HEK293 (cell line): Measurements from ENCODE around the gene SIK3.

Source experiments
- CTCF ChIA-PET: fragments of 350-600 bp; formaldehyde crosslinking; extraction: SDS; loops from one replicate; lab custom pipeline; 2021; ENCODE audit warnings: antibody characterized with exemption; lab: Yijun Ruan, JAX
- POLR2A ChIA-PET: fragments of 300-600 bp; formaldehyde crosslinking; extraction: SDS; loops from one replicate; lab custom pipeline; 2020; ENCODE audit warnings: antibody characterized with exemption, inconsistent platforms; lab: Yijun Ruan, JAX
- H3K27ac ChIP-seq: fragments of 200-500 bp; sonication (Bioruptor generic); 2 replicates; pipeline ENCODE4 v1.5.1; 2014; ENCODE audit warnings: low read depth, low read length, control low read depth, inconsistent platforms; ENCODE audit errors: extremely low read depth
- H3K36me3 ChIP-seq, 2 experiments: fragments of 200-500 bp in 1 of 2; sonication (Bioruptor generic) in 1 of 2; 1 replicate in 1 of 2; 2 replicates in 1 of 2; pipeline ENCODE4 v1.5.1; 2014 to 2017; ENCODE audit warnings: inconsistent platforms in 2 of 2, low read length in 2 of 2; ENCODE audit not compliant: control insufficient read depth in 2 of 2, insufficient read depth in 1 of 2
- H3K4me1 ChIP-seq: fragments of 200-500 bp; sonication (Bioruptor generic); 2 replicates; pipeline ENCODE4 v1.5.1; 2014; ENCODE audit warnings: mild to moderate bottlenecking, low read length, inconsistent platforms; ENCODE audit not compliant: control insufficient read depth, insufficient read depth
- H3K4me3 ChIP-seq: 2 replicates; pipeline ENCODE4 v1.5.1; 2011; ENCODE audit warnings: low read depth, mild to moderate bottlenecking, control low read depth, low read length, moderate library complexity
- H3K9me3 ChIP-seq: fragments of 200-500 bp; sonication (Bioruptor generic); 2 replicates; pipeline ENCODE4 v1.5.1; 2014; ENCODE audit warnings: low read depth, low read length, inconsistent platforms; ENCODE audit not compliant: control insufficient read depth, insufficient read depth
- SETDB1 ChIP-seq: IDR thresholded peaks from one replicate; pipeline ENCODE4 v1.6.1; 2017; ENCODE audit warnings: mild to moderate bottlenecking, low read length, moderate library complexity, mixed read lengths; ENCODE audit not compliant: insufficient read length
- SP7 ChIP-seq: fragments of 450-650 bp; formaldehyde crosslinking; IDR thresholded peaks from 2 replicates; pipeline ENCODE4 v1.5.1; 2016; ENCODE audit warnings: missing biosample characterization, missing genetic modification characterization
- TCF7L2 ChIP-seq: IDR thresholded peaks from 2 replicates; pipeline ENCODE4 v1.6.1; 2011; ENCODE audit warnings: low read depth, mild to moderate bottlenecking, inconsistent platforms, low read length, moderate library complexity, borderline replicate concordance
- ZBTB48 ChIP-seq: fragments of 450-650 bp; formaldehyde crosslinking; IDR thresholded peaks from 2 replicates; pipeline ENCODE4 v1.5.1; 2016; ENCODE audit warnings: missing biosample characterization, missing genetic modification characterization
- ZBTB8A ChIP-seq: fragments of 450-650 bp; formaldehyde crosslinking; IDR thresholded peaks from 2 replicates; pipeline ENCODE4 v1.5.1; 2016; ENCODE audit warnings: missing biosample characterization, missing genetic modification characterization
- ZFP37 ChIP-seq: fragments of 450-650 bp; formaldehyde crosslinking; IDR thresholded peaks from 2 replicates; pipeline ENCODE4 v1.5.1; 2016; ENCODE audit warnings: missing biosample characterization, missing genetic modification characterization
- ZNF132 ChIP-seq: fragments of 450-650 bp; formaldehyde crosslinking; IDR thresholded peaks from 2 replicates; pipeline ENCODE4 v1.5.1; 2017; ENCODE audit warnings: missing biosample characterization, missing genetic modification characterization, borderline replicate concordance
- ZNF146 ChIP-seq: fragments of 450-650 bp; formaldehyde crosslinking; IDR thresholded peaks from 2 replicates; pipeline ENCODE4 v1.5.1; 2016; ENCODE audit warnings: missing biosample characterization, missing genetic modification characterization
- ZNF184 ChIP-seq: fragments of 450-650 bp; IDR thresholded peaks from 2 replicates; pipeline ENCODE4 v1.5.1; 2018; ENCODE audit warnings: missing biosample characterization, mild to moderate bottlenecking, missing genetic modification characterization
- ZNF202 ChIP-seq: fragments of 450-650 bp; formaldehyde crosslinking; IDR thresholded peaks from 2 replicates; pipeline ENCODE4 v1.5.1; 2016; ENCODE audit warnings: missing biosample characterization, missing genetic modification characterization, borderline replicate concordance
- ZNF221 ChIP-seq: fragments of 450-650 bp; formaldehyde crosslinking; IDR thresholded peaks from 2 replicates; pipeline ENCODE4 v1.5.1; 2017; ENCODE audit warnings: missing biosample characterization, missing genetic modification characterization, borderline replicate concordance
- ZNF274 ChIP-seq, 2 experiments: fragments of 200-500 bp in 1 of 2; fragments of 450-650 bp in 1 of 2; sonication (Bioruptor generic) in 1 of 2; formaldehyde crosslinking in 1 of 2; IDR thresholded peaks; 2 replicates each; pipeline versions ENCODE4 v1.5.1 to v1.6.1; 2014 to 2016; ENCODE audit warnings: borderline replicate concordance in 1 of 2, inconsistent platforms in 1 of 2, low read length in 1 of 2, missing biosample characterization in 1 of 2, missing genetic modification characterization in 1 of 2
- ZNF341 ChIP-seq: fragments of 450-650 bp; formaldehyde crosslinking; IDR thresholded peaks from 2 replicates; pipeline ENCODE4; 2016; ENCODE audit warnings: low read depth, missing biosample characterization, missing genetic modification characterization
- ZNF423 ChIP-seq: fragments of 450-650 bp; formaldehyde crosslinking; IDR thresholded peaks from 2 replicates; pipeline ENCODE4 v1.5.1; 2016; ENCODE audit warnings: missing biosample characterization, missing genetic modification characterization
- ZNF426 ChIP-seq: fragments of 450-650 bp; formaldehyde crosslinking; IDR thresholded peaks from 2 replicates; pipeline ENCODE4 v1.5.1; 2017; ENCODE audit warnings: missing biosample characterization, missing genetic modification characterization, mild to moderate bottlenecking, inconsistent platforms, moderate library complexity
- ZNF555 ChIP-seq: fragments of 450-650 bp; formaldehyde crosslinking; conservative IDR thresholded peaks from 2 replicates; pipeline ENCODE4 v1.5.1; 2017; ENCODE audit warnings: missing biosample characterization, mild to moderate bottlenecking, missing genetic modification characterization, inconsistent platforms
- ZNF558 ChIP-seq: fragments of 450-650 bp; formaldehyde crosslinking; IDR thresholded peaks from 2 replicates; pipeline ENCODE4 v1.5.1; 2016; ENCODE audit warnings: missing biosample characterization, missing genetic modification characterization
- ZNF600 ChIP-seq: fragments of 450-650 bp; formaldehyde crosslinking; IDR thresholded peaks from 2 replicates; pipeline ENCODE4 v1.5.1; 2016; ENCODE audit warnings: missing biosample characterization, missing genetic modification characterization
- ZNF629 ChIP-seq: fragments of 450-650 bp; formaldehyde crosslinking; IDR thresholded peaks from 2 replicates; pipeline ENCODE4 v1.5.1; 2017; ENCODE audit warnings: missing biosample characterization, missing genetic modification characterization
- ZNF654 ChIP-seq: fragments of 450-650 bp; formaldehyde crosslinking; IDR thresholded peaks from 2 replicates; pipeline ENCODE4 v1.5.1; 2016; ENCODE audit warnings: low read depth, missing biosample characterization, missing genetic modification characterization
- ZNF664 ChIP-seq: fragments of 450-650 bp; formaldehyde crosslinking; IDR thresholded peaks from 2 replicates; pipeline ENCODE4 v1.5.1; 2016; ENCODE audit warnings: missing biosample characterization, missing genetic modification characterization
- ZNF670 ChIP-seq: fragments of 450-650 bp; formaldehyde crosslinking; IDR thresholded peaks from 2 replicates; pipeline ENCODE4 v1.5.1; 2016; ENCODE audit warnings: missing biosample characterization, missing genetic modification characterization, low read depth
- ZNF777 ChIP-seq: fragments of 450-650 bp; formaldehyde crosslinking; IDR thresholded peaks from 2 replicates; pipeline ENCODE4 v1.5.1; 2017; ENCODE audit warnings: missing biosample characterization, missing genetic modification characterization, borderline replicate concordance
- ZXDB ChIP-seq: fragments of 450-650 bp; formaldehyde crosslinking; IDR thresholded peaks from 2 replicates; pipeline ENCODE4 v1.5.1; 2016; ENCODE audit warnings: missing biosample characterization, missing genetic modification characterization
- TF ChIP-seq, protein P1 (sequence below): fragments of 450-650 bp; formaldehyde crosslinking; IDR thresholded peaks from 2 replicates; pipeline ENCODE4 v1.5.1; 2016; ENCODE audit warnings: missing biosample characterization, missing genetic modification characterization, borderline replicate concordance
- TF ChIP-seq, protein P2 (sequence below): fragments of 450-650 bp; formaldehyde crosslinking; conservative IDR thresholded peaks from 2 replicates; pipeline ENCODE4 v1.5.1; 2016; ENCODE audit warnings: low read depth, missing biosample characterization, missing genetic modification characterization

Gene SIK3

DNA sequence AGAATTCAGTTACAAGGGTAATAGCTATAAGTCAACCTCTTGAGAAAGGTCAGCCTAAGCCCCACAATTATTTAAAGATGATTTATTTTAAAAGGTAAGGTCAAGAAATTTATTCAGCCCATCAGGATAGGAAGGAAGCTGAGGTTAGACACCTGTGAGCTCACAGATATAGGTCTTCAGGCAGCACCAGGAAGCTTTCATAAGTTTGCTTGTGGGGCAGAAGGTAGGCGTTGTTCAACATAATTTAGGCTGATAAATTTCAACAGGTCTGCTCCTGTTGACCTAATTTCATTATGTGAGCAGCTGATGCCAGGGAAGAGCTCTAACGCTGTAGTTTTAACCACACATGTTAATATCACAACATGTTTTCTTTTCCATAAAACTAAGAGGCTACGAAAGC, 142.7 kb downstream of the SIK3 start (continued):
- TF ChIP-seq ZNF146 (no peak), ZNF600 (no peak), TCF7L2 (no peak), SP7 (no peak), ZNF274 (IDR thresholded peaks at IDR 0.05; ENCODE audit: low read length) (no peak), ZNF274 (tag by site-specific recombination; IDR thresholded peaks at IDR 0.05; ENCODE audit: borderline replicate concordance) (no peak), ZNF221 (tag by site-specific recombination) (no peak), ZNF555 (no peak)

DNA sequence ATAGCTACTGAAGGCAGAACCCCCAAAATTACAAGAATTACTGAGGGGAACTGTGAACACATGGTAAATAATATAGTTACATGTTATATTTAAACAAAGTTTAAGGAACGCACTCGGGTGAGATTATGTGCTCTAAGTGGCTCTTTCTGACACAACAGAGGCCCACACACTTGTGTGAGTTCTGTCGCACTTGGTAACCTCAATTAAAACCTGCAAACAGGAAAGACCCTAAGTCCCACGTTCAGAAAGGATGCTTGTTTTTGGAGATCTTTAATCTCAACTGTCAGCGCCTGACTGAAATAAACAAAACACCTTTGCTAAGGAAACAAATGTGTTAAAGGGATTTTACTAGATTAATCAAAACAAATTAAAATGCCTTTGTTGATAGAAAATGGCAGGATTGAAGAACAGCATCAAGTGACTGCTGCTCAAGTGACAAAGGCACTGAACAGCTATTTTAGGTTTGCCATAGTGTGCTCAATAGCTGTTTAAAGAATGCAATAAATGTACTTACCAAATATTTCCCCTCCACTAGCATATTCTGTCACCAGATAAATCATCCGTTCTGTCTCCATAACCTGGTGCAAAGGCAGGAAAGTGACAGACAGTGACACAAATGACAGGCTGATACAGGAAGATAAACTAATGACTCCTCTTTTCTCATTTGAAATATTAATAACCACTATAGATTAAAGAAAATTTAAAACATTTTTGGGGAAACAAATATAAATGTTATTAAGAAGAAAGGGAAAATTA, 144.5 kb downstream of the SIK3 start:
- H3K9me3 ChIP-seq = no peaks in the 10 kb centered on the region
- H3K27ac ChIP-seq = no peak overlapping the region
- no peak overlapping the region for H3K4me3 ChIP-seq
- POLR2A ChIA-PET = no interaction called here
- H3K4me1 ChIP-seq = no peaks in the 10 kb centered on the region
- peaks cover 0 to 25% of the 10 kb centered on the region in 2 experiments; a peak in 1 of 3 replicates for H3K36me3 ChIP-seq
- CTCF ChIA-PET = no interaction called here
- no peak for TF ChIP-seq ZNF629 (tag by site-specific recombination)
- TF ChIP-seq, all 188 proteins: peak for 0

DNA sequence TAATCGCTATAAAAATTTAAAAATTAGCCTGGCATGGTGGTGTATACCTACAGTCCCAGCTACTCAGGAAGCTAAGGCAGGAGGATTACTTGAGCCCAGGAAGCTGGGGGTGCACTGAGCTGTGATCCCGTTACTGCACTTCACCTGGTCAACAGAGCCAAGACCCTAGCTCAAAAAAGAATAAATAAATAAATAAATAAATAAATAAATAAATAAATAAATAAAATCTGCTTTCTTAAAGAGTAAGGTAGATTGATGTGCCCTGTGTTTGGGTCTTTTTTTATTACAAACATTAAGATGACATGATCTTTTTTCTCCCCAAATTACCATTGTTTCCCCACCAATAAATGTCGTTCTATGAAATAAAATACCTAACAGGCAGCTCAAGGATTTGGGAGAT, 146.5 kb downstream of the SIK3 start:
- no peaks in the 10 kb centered on the region for H3K4me1 ChIP-seq
- H3K4me3 ChIP-seq = no peak overlapping the region
- ChIA-PET CTCF (interaction anchor here (0.9 kb wide), 1 partner anchor 153 kb away, joined by 5 read pairs; no protein-coding TSS in a partner anchor), POLR2A (interaction anchor here (0.6 kb wide), 1 partner anchor 32 kb away, joined by 3 read pairs; no protein-coding TSS in a partner anchor)
- no peaks in the 10 kb centered on the region for H3K9me3 ChIP-seq
- no peak overlapping the region for H3K27ac ChIP-seq
- H3K36me3 ChIP-seq = peaks cover 0 to 25% of the 10 kb centered on the region in 2 experiments; a peak in 1 of 3 replicates
- TF ChIP-seq ZNF558 (tag by site-specific recombination) (0 out of 2 replicates have a peak, but pooled peaks have one; percentile 26), ZNF423 (no peak), ZNF132 (no peak), ZBTB48 (no peak), ZNF274 (IDR thresholded peaks at IDR 0.05; ENCODE audit: low read length) (no peak), ZNF274 (tag by site-specific recombination; IDR thresholded peaks at IDR 0.05; ENCODE audit: borderline replicate concordance) (no peak), ZBTB8A (tag by site-specific recombination) (peak; percentile 53), ZNF555 (peak; percentile 64), ZNF341 (no peak; the same call in 1 of the 2 replicates), ZNF654 (peak; percentile 33; the same call in 1 of the 2 replicates), ZNF664 (tag by site-specific recombination) (no peak), ZNF426 (peak; percentile 78), SETDB1 (no peak), ZNF670 (tag by site-specific recombination) (no peak), ZFP37 (tag by site-specific recombination) (no peak), ZNF202 (tag by site-specific recombination) (peak; percentile 55; the same call in 1 of the 2 replicates), ZXDB (tag by site-specific recombination) (peak; percentile 29; the same call in 1 of the 2 replicates), ZNF184 (no peak), ZNF777 (tag by site-specific recombination) (no peak)
- TF ChIP-seq, protein P1, sequence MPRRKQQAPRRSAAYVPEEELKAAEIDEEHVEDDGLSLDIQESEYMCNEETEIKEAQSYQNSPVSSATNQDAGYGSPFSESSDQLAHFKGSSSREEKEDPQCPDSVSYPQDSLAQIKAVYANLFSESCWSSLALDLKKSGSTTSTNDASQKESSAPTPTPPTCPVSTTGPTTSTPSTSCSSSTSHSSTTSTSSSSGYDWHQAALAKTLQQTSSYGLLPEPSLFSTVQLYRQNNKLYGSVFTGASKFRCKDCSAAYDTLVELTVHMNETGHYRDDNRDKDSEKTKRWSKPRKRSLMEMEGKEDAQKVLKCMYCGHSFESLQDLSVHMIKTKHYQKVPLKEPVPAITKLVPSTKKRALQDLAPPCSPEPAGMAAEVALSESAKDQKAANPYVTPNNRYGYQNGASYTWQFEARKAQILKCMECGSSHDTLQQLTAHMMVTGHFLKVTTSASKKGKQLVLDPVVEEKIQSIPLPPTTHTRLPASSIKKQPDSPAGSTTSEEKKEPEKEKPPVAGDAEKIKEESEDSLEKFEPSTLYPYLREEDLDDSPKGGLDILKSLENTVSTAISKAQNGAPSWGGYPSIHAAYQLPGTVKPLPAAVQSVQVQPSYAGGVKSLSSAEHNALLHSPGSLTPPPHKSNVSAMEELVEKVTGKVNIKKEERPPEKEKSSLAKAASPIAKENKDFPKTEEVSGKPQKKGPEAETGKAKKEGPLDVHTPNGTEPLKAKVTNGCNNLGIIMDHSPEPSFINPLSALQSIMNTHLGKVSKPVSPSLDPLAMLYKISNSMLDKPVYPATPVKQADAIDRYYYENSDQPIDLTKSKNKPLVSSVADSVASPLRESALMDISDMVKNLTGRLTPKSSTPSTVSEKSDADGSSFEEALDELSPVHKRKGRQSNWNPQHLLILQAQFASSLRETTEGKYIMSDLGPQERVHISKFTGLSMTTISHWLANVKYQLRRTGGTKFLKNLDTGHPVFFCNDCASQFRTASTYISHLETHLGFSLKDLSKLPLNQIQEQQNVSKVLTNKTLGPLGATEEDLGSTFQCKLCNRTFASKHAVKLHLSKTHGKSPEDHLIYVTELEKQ (tag by site-specific recombination) = no peak; the same call in 1 of the 2 replicates
- TF ChIP-seq, protein P2, sequence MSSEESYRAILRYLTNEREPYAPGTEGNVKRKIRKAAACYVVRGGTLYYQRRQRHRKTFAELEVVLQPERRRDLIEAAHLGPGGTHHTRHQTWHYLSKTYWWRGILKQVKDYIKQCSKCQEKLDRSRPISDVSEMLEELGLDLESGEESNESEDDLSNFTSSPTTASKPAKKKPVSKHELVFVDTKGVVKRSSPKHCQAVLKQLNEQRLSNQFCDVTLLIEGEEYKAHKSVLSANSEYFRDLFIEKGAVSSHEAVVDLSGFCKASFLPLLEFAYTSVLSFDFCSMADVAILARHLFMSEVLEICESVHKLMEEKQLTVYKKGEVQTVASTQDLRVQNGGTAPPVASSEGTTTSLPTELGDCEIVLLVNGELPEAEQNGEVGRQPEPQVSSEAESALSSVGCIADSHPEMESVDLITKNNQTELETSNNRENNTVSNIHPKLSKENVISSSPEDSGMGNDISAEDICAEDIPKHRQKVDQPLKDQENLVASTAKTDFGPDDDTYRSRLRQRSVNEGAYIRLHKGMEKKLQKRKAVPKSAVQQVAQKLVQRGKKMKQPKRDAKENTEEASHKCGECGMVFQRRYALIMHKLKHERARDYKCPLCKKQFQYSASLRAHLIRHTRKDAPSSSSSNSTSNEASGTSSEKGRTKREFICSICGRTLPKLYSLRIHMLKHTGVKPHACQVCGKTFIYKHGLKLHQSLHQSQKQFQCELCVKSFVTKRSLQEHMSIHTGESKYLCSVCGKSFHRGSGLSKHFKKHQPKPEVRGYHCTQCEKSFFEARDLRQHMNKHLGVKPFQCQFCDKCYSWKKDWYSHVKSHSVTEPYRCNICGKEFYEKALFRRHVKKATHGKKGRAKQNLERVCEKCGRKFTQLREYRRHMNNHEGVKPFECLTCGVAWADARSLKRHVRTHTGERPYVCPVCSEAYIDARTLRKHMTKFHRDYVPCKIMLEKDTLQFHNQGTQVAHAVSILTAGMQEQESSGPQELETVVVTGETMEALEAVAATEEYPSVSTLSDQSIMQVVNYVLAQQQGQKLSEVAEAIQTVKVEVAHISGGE = peak; percentile 70
